ENCODE measurements around the gene ANKRD50. TPM values are rescaled to one million over a fixed set of nuclear protein-coding genes. Genes with fewer than 3 reads are reported as not detected.

Gene ANKRD50
- total RNA-seq, 1 donor from 2014 or later = 29.4 TPM

DNA sequence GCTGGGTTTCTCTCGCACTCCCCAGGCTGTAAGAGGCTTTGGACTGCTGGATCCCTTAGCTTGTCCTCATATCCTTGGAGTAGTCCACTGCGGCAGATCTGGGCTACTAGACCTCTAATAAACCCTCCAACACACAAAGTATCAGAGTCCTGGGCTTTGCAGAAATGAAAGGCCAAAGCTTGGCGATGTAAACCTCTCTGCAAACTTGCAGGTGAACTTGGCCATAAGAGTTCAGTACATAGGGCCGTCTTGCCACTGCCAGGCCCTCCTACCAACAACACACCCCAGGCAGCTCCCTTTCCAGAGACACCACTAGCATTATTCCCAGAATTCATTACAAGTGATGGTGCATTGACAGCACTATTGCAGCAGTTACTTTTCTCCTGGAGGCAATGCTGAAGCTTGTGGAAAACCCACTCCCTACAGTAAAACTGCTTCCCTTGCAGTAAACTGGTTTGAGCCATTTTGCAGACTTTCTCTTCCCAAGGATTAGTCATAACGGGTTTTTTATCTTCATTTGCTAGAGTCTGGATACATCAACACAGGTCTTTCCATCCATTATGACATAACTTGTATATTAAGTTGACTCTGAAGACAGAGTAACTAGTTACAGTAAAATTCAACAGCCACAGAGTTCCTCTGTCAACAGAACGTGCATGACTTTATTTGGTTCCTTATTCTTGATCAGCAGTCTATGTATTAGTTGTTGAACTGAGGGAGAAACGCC lies 2.4 kb downstream of the ANKRD50 start:
- DNase-seq (ENCODE audit: low read depth) (peak; percentile 32), FAIRE-seq (no peak)

DNA sequence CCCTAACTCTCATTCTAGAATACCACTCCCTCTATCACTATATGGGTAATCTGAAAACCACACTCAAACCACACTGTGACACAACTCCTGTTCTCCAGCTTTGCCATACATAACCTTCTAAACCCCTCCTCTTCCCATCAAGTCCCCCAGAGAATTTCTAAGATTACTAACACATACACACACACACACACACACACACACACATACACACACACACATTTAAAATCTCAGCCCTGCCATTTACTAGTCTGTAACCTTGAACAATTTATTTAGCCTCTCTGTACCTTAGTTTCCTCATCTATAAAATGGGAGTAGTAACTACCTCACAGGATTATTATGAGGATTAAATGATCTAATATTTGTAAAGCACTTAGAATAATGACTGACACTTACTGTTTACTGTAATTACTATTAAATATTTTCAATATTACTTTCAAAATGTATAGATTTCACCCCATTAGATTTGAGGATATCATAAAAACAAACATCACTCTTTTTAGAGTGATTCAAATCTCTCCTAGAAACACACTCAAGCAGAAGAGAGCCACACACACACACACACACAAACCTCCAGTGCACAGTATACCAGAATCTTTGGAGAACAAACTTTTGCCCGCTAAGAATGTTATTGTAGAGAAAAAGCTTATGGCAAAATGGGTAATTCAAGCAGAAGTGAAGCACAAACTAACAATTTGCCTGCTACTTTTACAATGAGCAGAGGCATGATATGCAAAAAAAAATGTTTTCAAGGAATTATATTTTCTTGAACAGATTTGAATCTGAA lies 3.8 kb downstream of the ANKRD50 start:
- no peak overlapping the region for H2AFZ ChIP-seq (ENCODE audit: low read depth, low read length)
- H3K4me3 ChIP-seq (ENCODE audit: insufficient read depth, low read depth, low read length) = peak overlapping the region; percentile 45
- TF ChIP-seq, protein P1, sequence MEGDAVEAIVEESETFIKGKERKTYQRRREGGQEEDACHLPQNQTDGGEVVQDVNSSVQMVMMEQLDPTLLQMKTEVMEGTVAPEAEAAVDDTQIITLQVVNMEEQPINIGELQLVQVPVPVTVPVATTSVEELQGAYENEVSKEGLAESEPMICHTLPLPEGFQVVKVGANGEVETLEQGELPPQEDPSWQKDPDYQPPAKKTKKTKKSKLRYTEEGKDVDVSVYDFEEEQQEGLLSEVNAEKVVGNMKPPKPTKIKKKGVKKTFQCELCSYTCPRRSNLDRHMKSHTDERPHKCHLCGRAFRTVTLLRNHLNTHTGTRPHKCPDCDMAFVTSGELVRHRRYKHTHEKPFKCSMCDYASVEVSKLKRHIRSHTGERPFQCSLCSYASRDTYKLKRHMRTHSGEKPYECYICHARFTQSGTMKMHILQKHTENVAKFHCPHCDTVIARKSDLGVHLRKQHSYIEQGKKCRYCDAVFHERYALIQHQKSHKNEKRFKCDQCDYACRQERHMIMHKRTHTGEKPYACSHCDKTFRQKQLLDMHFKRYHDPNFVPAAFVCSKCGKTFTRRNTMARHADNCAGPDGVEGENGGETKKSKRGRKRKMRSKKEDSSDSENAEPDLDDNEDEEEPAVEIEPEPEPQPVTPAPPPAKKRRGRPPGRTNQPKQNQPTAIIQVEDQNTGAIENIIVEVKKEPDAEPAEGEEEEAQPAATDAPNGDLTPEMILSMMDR (IDR thresholded peaks at IDR 0.05; ENCODE audit: insufficient read depth, low read depth, low read length) = no peak
- TF ChIP-seq EZH2 (IDR thresholded peaks at IDR 0.05; ENCODE audit: insufficient read depth, low read length) = no peak
- no peaks in the 10 kb centered on the region for H3K36me3 ChIP-seq (ENCODE audit: insufficient read depth, low read length)
- no peak overlapping the region for H3K27ac ChIP-seq (ENCODE audit: low read depth, low read length)
- no peaks in the 10 kb centered on the region for H3K9me3 ChIP-seq (ENCODE audit: insufficient read depth, low read depth, low read length)
- H3K4me2 ChIP-seq (ENCODE audit: low read length) = peak overlapping the region; percentile 96
- Mint-ChIP-seq H3K27me3 (ENCODE audit: low read depth, unreplicated experiment) (no peaks in the 10 kb centered on the region), H3K27ac (ENCODE audit: unreplicated experiment) (no peak overlapping the region), H3K4me3 (ENCODE audit: unreplicated experiment) (no peak overlapping the region), H3K36me3 (ENCODE audit: low read depth, unreplicated experiment) (no peaks in the 10 kb centered on the region), H3K9me3 (ENCODE audit: unreplicated experiment) (no peaks in the 10 kb centered on the region), H3K4me1 (ENCODE audit: low read depth, unreplicated experiment) (peaks cover 29% of the 10 kb centered on the region)
- FAIRE-seq (no peak), DNase-seq (ENCODE audit: low read depth) (peak; percentile 68)
- H3K27me3 ChIP-seq (ENCODE audit: insufficient read depth, low read length) = no peaks in the 10 kb centered on the region
- H3K4me1 ChIP-seq (ENCODE audit: insufficient read depth, low read length) = peaks cover 21% of the 10 kb centered on the region
- H3K79me2 ChIP-seq (ENCODE audit: insufficient read depth, low read length) = peaks cover 82% of the 10 kb centered on the region
- peak overlapping the region; percentile 38 for H3K9ac ChIP-seq (ENCODE audit: low read length)
- peaks cover 44% of the 10 kb centered on the region for H4K20me1 ChIP-seq (ENCODE audit: insufficient read depth, low read length)

More for the DNA sequence above, 2.4 kb downstream of the ANKRD50 start:
- H3K27ac Mint-ChIP-seq (ENCODE audit: unreplicated experiment) = no peak overlapping the region
- no peaks in the 10 kb centered on the region for H3K27me3 Mint-ChIP-seq (ENCODE audit: low read depth, unreplicated experiment)
- Histone ChIP-seq H3K4me3 (ENCODE audit: insufficient read depth, low read depth, low read length) (peak overlapping the region; percentile 82), H3K36me3 (ENCODE audit: insufficient read depth, low read length) (no peaks in the 10 kb centered on the region), H3K4me2 (ENCODE audit: low read length) (peak overlapping the region; percentile 96), H3K27ac (ENCODE audit: low read depth, low read length) (peak overlapping the region; percentile 85), H3K9ac (ENCODE audit: low read length) (peak overlapping the region; percentile 91), H3K9me3 (ENCODE audit: insufficient read depth, low read depth, low read length) (no peaks in the 10 kb centered on the region), H2AFZ (ENCODE audit: low read depth, low read length) (no peak overlapping the region), H3K79me2 (ENCODE audit: insufficient read depth, low read length) (peaks cover 67% of the 10 kb centered on the region), H4K20me1 (ENCODE audit: insufficient read depth, low read length) (peaks cover 43% of the 10 kb centered on the region), H3K4me1 (ENCODE audit: insufficient read depth, low read length) (peaks cover 21% of the 10 kb centered on the region), H3K27me3 (ENCODE audit: insufficient read depth, low read length) (no peaks in the 10 kb centered on the region)
- no peak overlapping the region for H3K4me3 Mint-ChIP-seq (ENCODE audit: unreplicated experiment)
- no peaks in the 10 kb centered on the region for H3K36me3 Mint-ChIP-seq (ENCODE audit: low read depth, unreplicated experiment)
- TF ChIP-seq, protein P1 (IDR thresholded peaks at IDR 0.05; ENCODE audit: insufficient read depth, low read depth, low read length) = no peak
- no peak for TF ChIP-seq EZH2 (IDR thresholded peaks at IDR 0.05; ENCODE audit: insufficient read depth, low read length)
- H3K4me1 Mint-ChIP-seq (ENCODE audit: low read depth, unreplicated experiment) = peaks cover 27% of the 10 kb centered on the region
- H3K9me3 Mint-ChIP-seq (ENCODE audit: unreplicated experiment) = no peaks in the 10 kb centered on the region
